ENCODE results near the gene DSCAML1. TPM values are rescaled to one million over a fixed set of nuclear protein-coding genes. Genes with fewer than 3 reads are reported as not detected.

Gene DSCAML1
- total and polyA plus RNA-seq, 10 of the 15 experiments (the other 5 are each of a cell fraction or from before 2014, with no cell fraction given) = 0.03 to 0.18 (median 0.06) TPM; not detected in 1

GRCh38 chr11:117563556-117563955, 233.5 kb downstream of the DSCAML1 start:
- no peaks in the 10 kb centered on the region for H3K9me3 ChIP-seq (replicated peaks; ENCODE audit: control insufficient read depth, insufficient read depth, low read length)
- H3K27me3 ChIP-seq (replicated peaks in 1 of 2; ENCODE audit: control insufficient read depth in 2 of 2, insufficient read depth in 2 of 2, low read length in 1 of 2) = peaks cover 1 to 3% of the 10 kb centered on the region in 2 experiments; a peak in 1 of 4 replicates
- intact Hi-C loops (cut with micrococcal nuclease; ENCODE audit: unreplicated experiment) (no loop called here), in situ Hi-C loops (cut with MboI) (no loop called here)
- H3K9ac ChIP-seq (ENCODE audit: control insufficient read depth, insufficient read depth, low read length) = no peak overlapping the region
- H3K4me1 ChIP-seq (ENCODE audit: control insufficient read depth, insufficient read depth, low read length) = no peaks in the 10 kb centered on the region
- FAIRE-seq (no peak), DNase-seq (ENCODE audit: low read depth, low spot score) (no peak), ATAC-seq (no peak)
- WGBS (ENCODE audit: insufficient coverage, insufficient replicate concordance, low lambda C conversion rate, missing lambda C conversion rate) = 26% methylated on average over 7 of the region's 7 CpGs
- POLR2A ChIA-PET = no interaction called here
- SMC1A ChIA-PET (ENCODE audit: uncharacterized antibody, unreplicated experiment) = interaction anchor here (1.4 kb wide), 1 partner anchor 137 kb away, joined by 4 read pairs; no protein-coding TSS in a partner anchor
- H3K36me3 ChIP-seq (ENCODE audit: control insufficient read depth in 2 of 2, insufficient read depth in 2 of 2, low read length in 1 of 2) = no peaks in the 10 kb centered on the region
- RAD21 ChIA-PET (ENCODE audit: unreplicated experiment) = no interaction called here
- BruUV-seq (replicated peaks) = no TSS peak
- no peak overlapping the region for H3K27ac ChIP-seq (ENCODE audit: control insufficient read depth, insufficient read depth)
- no peaks in the 10 kb centered on the region for H3K79me2 ChIP-seq (ENCODE audit: control insufficient read depth, insufficient read depth, low read length)
- H2AFZ ChIP-seq (ENCODE audit: control insufficient read depth, low read depth, low read length) = no peak overlapping the region
- CTCF ChIA-PET = no interaction called here
- no peak overlapping the region for H3K4me2 ChIP-seq (ENCODE audit: control insufficient read depth, insufficient read depth)
- H4K20me1 ChIP-seq (ENCODE audit: control insufficient read depth, insufficient read depth) = no peaks in the 10 kb centered on the region
- no peak overlapping the region for H3K4me3 ChIP-seq
- TF ChIP-seq FOS (IDR thresholded peaks at IDR 0.05; ENCODE audit: borderline replicate concordance, extremely low read depth, insufficient read length) (no peak), FOXM1 (IDR thresholded peaks at IDR 0.05; ENCODE audit: low read depth, low read length) (no peak), ESRRA (IDR thresholded peaks at IDR 0.05; ENCODE audit: low read length) (no peak), MYB (IDR thresholded peaks at IDR 0.05; ENCODE audit: borderline replicate concordance, low read depth, low read length) (no peak), BCLAF1 (IDR thresholded peaks at IDR 0.05) (no peak), ZNF687 (IDR thresholded peaks at IDR 0.05) (no peak), KLF5 (IDR thresholded peaks at IDR 0.05; ENCODE audit: partially characterized antibody) (no peak)
- TF ChIP-seq, protein P1, sequence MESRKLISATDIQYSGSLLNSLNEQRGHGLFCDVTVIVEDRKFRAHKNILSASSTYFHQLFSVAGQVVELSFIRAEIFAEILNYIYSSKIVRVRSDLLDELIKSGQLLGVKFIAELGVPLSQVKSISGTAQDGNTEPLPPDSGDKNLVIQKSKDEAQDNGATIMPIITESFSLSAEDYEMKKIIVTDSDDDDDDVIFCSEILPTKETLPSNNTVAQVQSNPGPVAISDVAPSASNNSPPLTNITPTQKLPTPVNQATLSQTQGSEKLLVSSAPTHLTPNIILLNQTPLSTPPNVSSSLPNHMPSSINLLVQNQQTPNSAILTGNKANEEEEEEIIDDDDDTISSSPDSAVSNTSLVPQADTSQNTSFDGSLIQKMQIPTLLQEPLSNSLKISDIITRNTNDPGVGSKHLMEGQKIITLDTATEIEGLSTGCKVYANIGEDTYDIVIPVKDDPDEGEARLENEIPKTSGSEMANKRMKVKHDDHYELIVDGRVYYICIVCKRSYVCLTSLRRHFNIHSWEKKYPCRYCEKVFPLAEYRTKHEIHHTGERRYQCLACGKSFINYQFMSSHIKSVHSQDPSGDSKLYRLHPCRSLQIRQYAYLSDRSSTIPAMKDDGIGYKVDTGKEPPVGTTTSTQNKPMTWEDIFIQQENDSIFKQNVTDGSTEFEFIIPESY (IDR thresholded peaks at IDR 0.05) = no peak
- TF ChIP-seq, protein P2, sequence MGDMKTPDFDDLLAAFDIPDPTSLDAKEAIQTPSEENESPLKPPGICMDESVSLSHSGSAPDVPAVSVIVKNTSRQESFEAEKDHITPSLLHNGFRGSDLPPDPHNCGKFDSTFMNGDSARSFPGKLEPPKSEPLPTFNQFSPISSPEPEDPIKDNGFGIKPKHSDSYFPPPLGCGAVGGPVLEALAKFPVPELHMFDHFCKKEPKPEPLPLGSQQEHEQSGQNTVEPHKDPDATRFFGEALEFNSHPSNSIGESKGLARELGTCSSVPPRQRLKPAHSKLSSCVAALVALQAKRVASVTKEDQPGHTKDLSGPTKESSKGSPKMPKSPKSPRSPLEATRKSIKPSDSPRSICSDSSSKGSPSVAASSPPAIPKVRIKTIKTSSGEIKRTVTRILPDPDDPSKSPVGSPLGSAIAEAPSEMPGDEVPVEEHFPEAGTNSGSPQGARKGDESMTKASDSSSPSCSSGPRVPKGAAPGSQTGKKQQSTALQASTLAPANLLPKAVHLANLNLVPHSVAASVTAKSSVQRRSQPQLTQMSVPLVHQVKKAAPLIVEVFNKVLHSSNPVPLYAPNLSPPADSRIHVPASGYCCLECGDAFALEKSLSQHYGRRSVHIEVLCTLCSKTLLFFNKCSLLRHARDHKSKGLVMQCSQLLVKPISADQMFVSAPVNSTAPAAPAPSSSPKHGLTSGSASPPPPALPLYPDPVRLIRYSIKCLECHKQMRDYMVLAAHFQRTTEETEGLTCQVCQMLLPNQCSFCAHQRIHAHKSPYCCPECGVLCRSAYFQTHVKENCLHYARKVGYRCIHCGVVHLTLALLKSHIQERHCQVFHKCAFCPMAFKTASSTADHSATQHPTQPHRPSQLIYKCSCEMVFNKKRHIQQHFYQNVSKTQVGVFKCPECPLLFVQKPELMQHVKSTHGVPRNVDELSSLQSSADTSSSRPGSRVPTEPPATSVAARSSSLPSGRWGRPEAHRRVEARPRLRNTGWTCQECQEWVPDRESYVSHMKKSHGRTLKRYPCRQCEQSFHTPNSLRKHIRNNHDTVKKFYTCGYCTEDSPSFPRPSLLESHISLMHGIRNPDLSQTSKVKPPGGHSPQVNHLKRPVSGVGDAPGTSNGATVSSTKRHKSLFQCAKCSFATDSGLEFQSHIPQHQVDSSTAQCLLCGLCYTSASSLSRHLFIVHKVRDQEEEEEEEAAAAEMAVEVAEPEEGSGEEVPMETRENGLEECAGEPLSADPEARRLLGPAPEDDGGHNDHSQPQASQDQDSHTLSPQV (IDR thresholded peaks at IDR 0.05) = no peak

All from GM12878 (cell line).